Stimulated activated CD8-positive, alpha-beta memory T cell treated with anti-CD3 and anti-CD28 coated beads, Interleukin-7, amount 100 ng/mL, for 1 hour (primary cell): ENCODE measurements around the gene MX1.

Experiments
- DNase-seq, 2 donors: peaks; one replicate each; pipeline ENCODE4 v3.0.0-alpha.2; 2020; ENCODE audit warnings: low read depth in 2 of 2

The MX1 gene

DNA sequence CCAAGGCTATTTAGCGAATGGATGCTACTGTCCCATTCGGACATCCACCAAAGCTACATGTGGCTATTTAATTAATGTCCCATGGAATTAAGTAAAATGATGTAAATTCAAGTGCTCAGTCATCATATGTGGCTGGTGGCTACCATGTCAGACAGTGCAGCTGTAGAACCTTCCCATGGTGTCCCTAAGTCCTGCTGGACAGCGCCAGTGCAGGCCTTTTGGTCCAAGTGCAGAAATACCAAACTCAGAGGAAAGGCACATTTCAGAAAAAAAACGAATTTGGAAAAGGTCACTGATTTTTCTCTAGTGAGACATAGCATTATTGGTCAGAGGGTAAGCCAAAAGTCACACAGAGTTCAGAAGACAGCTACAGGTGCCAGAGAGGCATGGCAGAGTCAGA, 64.3 kb downstream of the MX1 start:
- no peak for DNase-seq

DNA sequence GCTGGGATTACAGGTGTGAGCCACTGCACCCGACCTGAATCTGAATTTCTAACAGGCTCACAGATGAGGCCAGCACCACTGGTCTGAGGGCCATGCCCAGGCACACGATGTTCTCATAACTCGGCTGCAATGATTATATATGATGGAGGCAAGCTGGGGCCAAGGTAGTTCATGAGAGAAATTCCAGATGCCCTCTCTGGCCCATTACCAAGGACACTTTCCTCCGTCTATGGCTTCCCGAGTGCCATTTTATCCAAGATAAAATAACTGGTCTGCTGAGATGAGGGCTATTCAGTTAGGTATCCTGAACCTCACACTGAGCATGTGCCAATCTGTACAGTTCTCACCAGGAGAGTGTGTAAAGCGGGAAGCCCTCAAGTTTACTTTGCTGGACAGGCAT, 65.4 kb downstream of the MX1 start:
- DNase-seq, result no peak

DNA sequence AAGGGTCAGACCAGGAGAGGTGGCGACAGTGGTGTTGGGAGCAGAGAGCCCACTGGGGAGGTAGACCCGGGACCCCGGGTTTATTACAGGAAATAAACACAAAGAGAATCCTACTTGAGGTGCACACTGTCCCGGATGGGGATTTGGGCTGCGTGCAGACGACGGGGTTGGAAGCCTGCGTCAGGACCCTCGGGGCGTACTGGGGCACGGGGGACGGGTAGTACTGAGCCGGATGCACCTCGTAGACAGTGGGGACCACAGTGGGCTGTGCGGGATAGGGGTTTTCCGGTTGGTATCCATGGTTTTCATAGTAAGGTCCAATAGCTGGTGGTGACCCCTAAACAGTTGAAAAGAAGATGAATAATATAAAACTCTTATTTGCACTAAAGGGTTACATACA, 68.2 kb downstream of the MX1 start:
- DNase-seq, result no peak

DNA sequence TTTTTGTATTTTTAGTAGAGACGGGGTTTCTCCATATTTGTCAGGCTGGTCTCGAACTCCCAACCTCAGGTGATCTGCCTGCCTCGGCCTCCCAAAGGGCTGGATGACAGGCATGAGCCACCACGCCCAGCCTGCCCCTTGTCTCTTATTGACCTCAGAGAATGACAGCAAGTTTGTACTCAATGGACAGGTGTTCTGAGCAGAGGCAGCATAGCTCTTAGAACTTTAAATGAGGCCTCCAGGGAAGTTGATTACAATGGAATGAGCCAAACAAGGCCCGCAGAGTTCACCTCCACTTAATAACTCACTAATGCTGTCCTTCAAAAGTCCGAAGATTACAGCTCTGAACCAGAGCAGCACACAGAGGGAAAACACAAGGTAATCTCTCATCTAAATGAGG, 71.0 kb downstream of the MX1 start:
- no peak for DNase-seq

- no peak for DNase-seq
Observed at GRCh38 chr21:41497788-41498187, 71.7 kb downstream of the MX1 start.

DNA sequence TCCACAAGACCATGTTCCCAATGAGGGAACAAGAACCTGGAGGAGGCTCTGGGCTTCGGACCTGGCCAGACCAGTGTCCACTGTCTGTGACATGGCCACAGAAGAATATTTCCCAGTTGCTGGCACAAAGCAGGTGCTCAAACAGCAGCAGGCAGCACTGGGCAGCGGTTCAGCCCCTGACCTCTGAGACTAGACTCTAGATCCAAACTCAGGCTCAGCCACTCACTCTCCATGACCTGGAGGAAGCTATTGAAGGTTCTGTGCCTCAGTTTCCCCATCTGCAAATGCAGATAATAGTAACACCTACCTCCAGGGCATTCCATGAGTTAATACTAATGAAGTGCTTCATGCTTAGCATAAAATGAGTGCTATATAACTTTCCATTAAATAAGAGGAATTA, 73.9 kb downstream of the MX1 start:
- no peak for DNase-seq

- no peak for DNase-seq
Observed at GRCh38 chr21:41500363-41500762, 74.3 kb downstream of the MX1 start.

GRCh38 chr21:41500931-41501381, 74.9 kb downstream of the MX1 start:
- DNase-seq, result no peak

DNA sequence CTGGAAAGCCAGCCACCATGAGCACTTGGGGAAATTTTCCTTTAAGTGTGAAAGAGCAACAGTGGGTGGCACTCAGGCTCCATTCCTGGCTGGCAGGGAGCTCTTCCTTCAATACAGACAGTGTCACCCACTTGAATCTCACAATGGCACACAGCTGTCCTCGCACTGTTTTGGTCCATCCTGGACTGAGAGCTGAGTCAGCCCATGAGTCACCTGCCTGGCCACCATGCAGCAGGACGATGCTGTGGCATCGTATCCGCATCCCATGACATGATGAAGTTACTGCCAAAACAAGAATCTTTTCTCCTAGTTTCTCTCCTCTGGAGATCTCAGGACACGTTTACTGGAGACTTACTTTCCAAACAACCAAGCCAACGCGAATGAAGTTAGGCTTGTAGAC, 75.9 kb downstream of the MX1 start:
- no peak for DNase-seq

GRCh38 chr21:41503331-41503730, 77.3 kb downstream of the MX1 start:
- no peak for DNase-seq

GRCh38 chr21:41504030-41504429, 78.0 kb downstream of the MX1 start:
- no peak for DNase-seq

DNA sequence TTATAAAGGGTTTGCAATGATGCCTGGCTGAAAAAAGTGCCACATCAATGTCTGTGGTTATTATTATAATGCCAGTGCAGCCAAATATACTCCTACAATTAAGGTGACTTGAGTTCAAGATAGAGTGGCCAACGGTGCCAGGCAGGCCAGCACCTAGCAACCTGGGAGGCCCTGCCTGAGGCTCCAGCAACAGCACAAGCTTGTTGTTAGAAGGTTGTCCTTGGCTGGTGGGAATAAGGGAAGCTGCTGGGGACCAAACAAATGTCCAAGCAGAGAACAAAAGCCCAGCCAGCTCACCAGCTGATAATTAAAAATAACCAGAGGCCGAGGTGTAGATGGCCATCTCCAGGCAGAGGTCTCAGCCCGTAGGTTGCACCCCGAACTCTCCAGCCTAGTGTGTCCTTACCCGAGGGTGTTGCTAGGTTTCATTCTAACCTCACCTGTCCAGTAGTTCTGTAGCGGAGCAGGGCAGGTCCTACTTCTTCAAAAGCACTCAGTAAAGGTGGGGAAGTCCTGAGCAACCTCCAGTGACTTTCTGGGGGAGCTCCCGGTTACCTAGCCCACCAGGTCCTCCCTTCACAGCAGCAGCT, 80.1 kb downstream of the MX1 start:
- DNase-seq, result no peak

DNA sequence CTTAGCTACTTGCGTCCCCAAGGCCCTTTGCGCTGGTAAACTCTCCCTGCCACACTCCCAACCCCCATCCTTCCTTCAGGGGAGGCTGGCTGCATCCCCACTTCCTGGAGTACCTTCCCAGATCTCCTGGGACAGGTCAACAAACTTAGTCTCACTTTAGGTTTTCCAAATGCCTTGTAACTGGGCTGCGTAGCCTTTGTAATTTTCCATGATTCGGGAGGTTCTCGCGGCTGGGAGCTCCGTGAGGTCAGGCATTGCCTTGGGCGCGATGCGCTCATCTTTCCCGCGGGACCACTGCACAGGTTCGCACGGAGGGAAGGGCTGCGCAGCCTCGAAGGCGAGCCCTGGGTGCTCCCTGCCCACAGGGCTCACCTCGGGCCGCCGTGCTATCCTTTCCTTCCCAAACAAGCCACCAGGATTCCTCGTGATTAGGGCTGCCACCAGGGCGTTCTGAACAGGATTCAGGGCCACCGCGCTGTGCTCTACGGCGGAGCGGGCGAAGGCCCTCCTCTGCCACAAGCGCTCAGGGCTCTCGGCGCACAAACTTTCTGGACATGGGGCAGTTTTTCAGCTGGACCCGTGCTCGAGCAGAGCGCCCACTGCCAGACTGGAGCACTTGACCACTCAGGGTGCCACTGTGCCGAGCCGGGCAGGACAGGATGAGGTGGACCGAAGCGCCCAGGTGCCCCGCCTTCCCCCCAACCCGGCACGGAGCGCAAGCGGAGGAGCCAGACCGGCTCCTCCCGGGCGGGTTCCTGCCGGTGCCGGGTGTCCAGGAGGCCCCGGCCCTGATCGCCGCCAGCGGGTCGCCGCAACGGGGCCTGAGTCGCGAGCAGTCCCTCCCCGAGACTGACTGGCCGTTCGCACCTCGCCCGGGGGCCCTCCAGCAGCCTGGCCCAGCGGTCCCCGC, 80.8 kb downstream of the MX1 start:
- no peak for DNase-seq

- DNase-seq, result no peak
Observed at GRCh38 chr21:41507521-41508414, 81.7 kb downstream of the MX1 start, which contains the start of gene TMPRSS2. TSS of gene TMPRSS2 (minus strand) at chr21:41508158. CDS start at chr21:41498133, 10,025 bp downstream.

DNA sequence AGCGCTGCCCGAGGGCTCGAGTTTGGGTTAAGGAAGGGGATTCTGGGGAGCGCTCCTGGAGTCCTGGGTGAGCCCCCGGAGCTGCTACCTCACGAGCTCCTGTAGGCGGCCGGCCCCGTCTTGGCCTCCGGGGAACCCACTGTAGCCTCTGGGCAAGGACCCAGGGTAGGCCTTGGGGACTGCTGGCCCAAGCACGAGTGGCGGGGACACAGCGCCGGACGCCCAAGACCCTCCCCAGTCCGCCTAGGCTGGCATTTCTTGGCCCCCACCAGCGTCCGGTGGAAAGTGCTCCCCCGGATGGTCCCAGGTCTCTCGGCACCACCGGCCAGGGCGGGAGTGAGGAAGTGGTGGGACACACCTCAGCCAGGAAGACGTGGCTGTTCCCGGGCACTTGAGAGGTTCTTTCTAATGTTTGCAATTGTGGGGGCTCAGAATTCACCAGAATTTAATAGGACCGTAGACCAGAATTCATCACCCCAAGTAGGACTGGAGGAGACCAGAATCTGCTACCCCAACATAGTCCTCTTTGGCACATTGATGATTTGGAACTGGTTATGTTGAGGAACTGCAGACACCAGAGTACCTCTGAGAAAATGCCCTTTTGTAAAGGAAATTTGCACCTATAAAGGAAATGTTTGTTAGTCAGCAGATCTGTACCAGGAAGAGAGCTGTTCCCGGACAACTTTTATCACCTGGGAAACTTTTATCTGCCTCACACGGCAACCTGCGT, 82.5 kb downstream of the MX1 start:
- no peak for DNase-seq
